HG03457 (cell line): ENCODE data around the gene TECR.
"Not testable (repeated sequence)": the region's sequence is repeated elsewhere in the genome, so short reads cannot be mapped to it uniquely, and the experiment has no call there.

Source experiments
- ATAC-seq: cut with Tn5 transposase; IDR thresholded peaks from one replicate; pipeline ENCODE4 v1.9.1; 2021; ENCODE audit warnings: moderate number of reproducible peaks; ENCODE audit not compliant: unreplicated experiment

TECR gene

GRCh38 chr19:14580623-14581237, 51.3 kb downstream of the TECR start:
- no peak for ATAC-seq

- no peak for ATAC-seq
Measured at GRCh38 chr19:14582894-14583340, 53.5 kb downstream of the TECR start, which contains the start of gene CLEC17A. CLEC17A (plus strand) TSS chr19:14583084; CDS start chr19:14583161, 77 bp downstream.

GRCh38 chr19:14584372-14584771, 55.0 kb downstream of the TECR start:
- ATAC-seq, result not testable (repeated sequence)

- ATAC-seq, result peak; percentile 71
Measured at GRCh38 chr19:14585187-14585586, 55.8 kb downstream of the TECR start.

- ATAC-seq, result not testable (repeated sequence)
Measured at GRCh38 chr19:14589433-14589832, 60.0 kb downstream of the TECR start.

- no peak for ATAC-seq
Measured at GRCh38 chr19:14595558-14595957, 66.2 kb downstream of the TECR start.

- ATAC-seq, result no peak
Measured at GRCh38 chr19:14599548-14600147, 70.3 kb downstream of the TECR start.

GRCh38 chr19:14603990-14604387, 74.6 kb downstream of the TECR start:
- peak; percentile 69 for ATAC-seq

GRCh38 chr19:14606627-14607026, 77.2 kb downstream of the TECR start:
- no peak for ATAC-seq

- ATAC-seq, result no peak
Measured at GRCh38 chr19:14611051-14611450, 81.7 kb downstream of the TECR start.

GRCh38 chr19:14612242-14612641, 82.8 kb downstream of the TECR start:
- not testable (repeated sequence) for ATAC-seq

GRCh38 chr19:14612657-14613056, 83.3 kb downstream of the TECR start:
- ATAC-seq, result no peak

GRCh38 chr19:14613399-14614098, 84.2 kb downstream of the TECR start:
- ATAC-seq, result not testable (repeated sequence)

GRCh38 chr19:14614099-14614412, 84.7 kb downstream of the TECR start:
- no peak for ATAC-seq
